ENCODE data around the gene RAP2C.

- TF ChIP-seq, protein P1, sequence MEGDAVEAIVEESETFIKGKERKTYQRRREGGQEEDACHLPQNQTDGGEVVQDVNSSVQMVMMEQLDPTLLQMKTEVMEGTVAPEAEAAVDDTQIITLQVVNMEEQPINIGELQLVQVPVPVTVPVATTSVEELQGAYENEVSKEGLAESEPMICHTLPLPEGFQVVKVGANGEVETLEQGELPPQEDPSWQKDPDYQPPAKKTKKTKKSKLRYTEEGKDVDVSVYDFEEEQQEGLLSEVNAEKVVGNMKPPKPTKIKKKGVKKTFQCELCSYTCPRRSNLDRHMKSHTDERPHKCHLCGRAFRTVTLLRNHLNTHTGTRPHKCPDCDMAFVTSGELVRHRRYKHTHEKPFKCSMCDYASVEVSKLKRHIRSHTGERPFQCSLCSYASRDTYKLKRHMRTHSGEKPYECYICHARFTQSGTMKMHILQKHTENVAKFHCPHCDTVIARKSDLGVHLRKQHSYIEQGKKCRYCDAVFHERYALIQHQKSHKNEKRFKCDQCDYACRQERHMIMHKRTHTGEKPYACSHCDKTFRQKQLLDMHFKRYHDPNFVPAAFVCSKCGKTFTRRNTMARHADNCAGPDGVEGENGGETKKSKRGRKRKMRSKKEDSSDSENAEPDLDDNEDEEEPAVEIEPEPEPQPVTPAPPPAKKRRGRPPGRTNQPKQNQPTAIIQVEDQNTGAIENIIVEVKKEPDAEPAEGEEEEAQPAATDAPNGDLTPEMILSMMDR (IDR thresholded peaks at IDR 0.05; ENCODE audit: poor library complexity, severe bottlenecking), result no peak
- TF ChIP-seq EZH2 (IDR thresholded peaks at IDR 0.05; ENCODE audit: borderline replicate concordance, insufficient read depth, low read length, poor library complexity, severe bottlenecking), result no peak
- TF ChIP-seq TAF1 (IDR thresholded peaks at IDR 0.05; ENCODE audit: low read depth), result no peak
- no peak for TF ChIP-seq RAD21 (conservative IDR thresholded peaks at IDR 0.05)
- TF ChIP-seq EP300 (conservative IDR thresholded peaks at IDR 0.05; ENCODE audit: poor library complexity, severe bottlenecking), result no peak
- TF ChIP-seq POLR2AphosphoS5 (IDR thresholded peaks at IDR 0.05), result peak; percentile 10
- TF ChIP-seq SMC3 (conservative IDR thresholded peaks at IDR 0.05; ENCODE audit: poor library complexity), result no peak
- no peak for TF ChIP-seq REST (IDR thresholded peaks at IDR 0.05; ENCODE audit: borderline replicate concordance)
Observed at GRCh38 chrX:132218100-132218812, 991 bp downstream of the RAP2C start.

Data from neural cell (in vitro differentiated cells).